Measurements from ENCODE around the gene CIZ1.
"Not testable (repeated sequence)": the region's sequence is repeated elsewhere in the genome, so short reads cannot be mapped to it uniquely, and the experiment has no call there.

The CIZ1 gene

DNA sequence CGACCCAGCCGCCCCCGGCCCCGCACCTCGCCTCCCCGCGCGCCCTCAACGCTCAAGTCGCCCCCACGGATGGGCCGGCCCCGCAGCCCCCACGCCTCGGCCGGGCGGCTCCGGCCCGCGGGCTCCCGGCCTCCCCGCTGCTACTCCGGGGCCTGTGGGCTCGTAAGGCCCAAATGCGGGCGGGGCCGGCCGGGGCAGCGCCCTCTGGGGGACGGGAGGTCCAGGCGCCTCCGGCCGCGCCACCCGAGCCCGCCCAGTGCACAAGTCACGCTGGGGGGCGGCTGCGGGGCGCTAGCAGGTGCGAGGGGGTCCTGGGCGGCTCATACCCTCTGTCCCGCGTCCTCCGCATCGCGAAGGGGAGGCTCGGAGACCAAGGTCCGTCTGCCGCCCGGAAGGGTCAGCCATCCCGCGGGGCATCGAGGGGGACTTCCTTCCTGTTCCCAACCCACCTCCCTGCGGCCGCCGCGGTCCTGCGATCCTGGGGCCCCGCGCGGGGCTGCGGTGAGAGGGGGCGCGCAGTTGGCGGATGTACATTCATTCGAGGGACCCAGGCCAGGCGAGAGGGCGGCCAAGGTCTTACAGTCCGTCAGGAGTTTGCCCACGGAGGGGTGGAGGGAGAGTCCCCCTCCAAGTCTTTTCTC lies at the start of gene CIZ1:
CIZ1 (minus strand) TSS at position 167 of the 641 bp plus-strand sequence. CDS start 715 bp downstream, outside the sequence.
- DNase-seq, result peak; percentile 38 to 75

- DNase-seq, result no peak
Measured at GRCh38 chr9:128233817-128234406, 42.5 kb upstream of the CIZ1 start.

- no peak for DNase-seq
Measured at GRCh38 chr9:128232528-128233428, 41.4 kb upstream of the CIZ1 start.

DNA sequence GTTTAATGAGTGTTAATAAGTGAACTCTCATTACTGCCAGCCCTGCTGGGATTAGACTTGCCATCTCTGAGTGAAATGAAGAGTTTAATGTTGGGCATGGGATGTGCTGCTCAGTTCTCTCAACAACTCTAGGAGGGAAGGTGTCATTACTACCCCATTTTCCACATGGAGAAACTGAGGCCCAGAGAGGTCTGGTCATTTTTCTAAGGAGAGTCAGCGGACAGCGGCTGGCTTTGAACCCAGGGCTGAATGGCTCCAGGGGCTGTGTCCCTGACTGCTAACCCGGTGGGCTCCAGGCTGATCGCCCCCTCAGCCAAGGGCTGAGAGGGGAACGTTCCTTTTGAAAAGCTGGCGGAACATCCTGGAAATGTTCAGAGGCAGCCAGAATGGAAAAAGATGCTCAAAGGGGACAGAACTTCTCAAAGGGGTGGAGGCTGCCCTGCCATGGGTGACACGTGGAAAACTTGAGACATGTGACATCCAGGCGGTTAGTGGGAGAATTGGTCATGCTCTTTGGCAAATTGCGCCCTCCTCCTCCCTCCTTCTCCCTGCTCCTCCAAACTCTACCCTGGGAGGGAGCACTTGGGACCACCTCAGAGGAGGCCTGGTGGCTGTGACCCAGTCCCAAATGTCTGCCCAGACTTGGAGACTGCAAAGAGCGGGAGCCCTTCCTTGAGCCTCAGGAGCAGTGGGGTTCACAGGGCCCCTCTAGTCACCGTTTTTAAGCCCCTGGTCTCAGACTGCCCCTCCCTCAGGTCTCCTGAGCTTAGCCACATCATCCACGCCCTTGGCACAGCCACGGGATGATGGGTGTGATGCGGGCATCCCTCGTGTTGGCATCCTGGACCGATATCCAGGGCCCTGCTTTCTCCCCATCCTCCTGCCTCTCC lies 40.5 kb upstream of the CIZ1 start:
- no peak for DNase-seq

- DNase-seq, result not testable (repeated sequence)
Measured at GRCh38 chr9:128230897-128231296, 39.5 kb upstream of the CIZ1 start.

- no peak for DNase-seq
Measured at GRCh38 chr9:128226412-128226801, 35.0 kb upstream of the CIZ1 start.

DNA sequence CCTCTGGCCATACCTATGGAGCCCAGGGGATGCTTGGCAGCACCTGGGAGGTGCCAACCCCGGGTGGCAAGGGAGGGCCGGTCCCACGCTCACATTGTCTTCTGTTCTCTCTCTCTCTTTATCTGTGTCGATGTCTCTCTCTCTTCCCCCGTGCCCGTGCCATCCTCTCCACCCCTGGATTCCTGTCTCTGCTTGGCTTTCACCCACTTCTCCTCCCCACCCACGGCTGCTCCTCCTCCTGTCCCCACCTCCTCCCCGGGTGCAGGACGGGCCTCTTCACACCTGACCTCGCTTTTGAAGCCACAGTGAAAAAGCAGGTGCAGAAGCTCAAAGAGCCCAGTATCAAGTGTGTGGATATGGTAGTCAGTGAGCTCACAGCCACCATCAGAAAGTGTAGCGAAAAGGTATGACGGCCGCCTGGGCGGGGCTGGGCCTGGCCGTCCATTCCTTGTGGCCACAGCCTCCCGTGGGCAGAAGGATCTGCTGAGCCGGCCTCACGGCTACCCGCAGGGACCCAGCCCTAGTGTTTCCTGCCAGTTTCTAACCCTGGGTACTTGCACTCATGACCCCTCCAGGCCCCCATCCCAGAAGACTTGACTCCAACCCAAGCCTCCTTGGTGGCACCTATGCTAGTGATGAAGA lies 34.5 kb upstream of the CIZ1 start:
- DNase-seq, result no peak

- no peak for DNase-seq
Measured at GRCh38 chr9:128224877-128225276, 33.5 kb upstream of the CIZ1 start.

GRCh38 chr9:128222880-128223670 lies 31.7 kb upstream of the CIZ1 start:
- DNase-seq, result no peak

GRCh38 chr9:128222026-128222425 lies 30.7 kb upstream of the CIZ1 start:
- DNase-seq, result no peak

GRCh38 chr9:128219831-128220230 lies 28.5 kb upstream of the CIZ1 start:
- no peak for DNase-seq

DNA sequence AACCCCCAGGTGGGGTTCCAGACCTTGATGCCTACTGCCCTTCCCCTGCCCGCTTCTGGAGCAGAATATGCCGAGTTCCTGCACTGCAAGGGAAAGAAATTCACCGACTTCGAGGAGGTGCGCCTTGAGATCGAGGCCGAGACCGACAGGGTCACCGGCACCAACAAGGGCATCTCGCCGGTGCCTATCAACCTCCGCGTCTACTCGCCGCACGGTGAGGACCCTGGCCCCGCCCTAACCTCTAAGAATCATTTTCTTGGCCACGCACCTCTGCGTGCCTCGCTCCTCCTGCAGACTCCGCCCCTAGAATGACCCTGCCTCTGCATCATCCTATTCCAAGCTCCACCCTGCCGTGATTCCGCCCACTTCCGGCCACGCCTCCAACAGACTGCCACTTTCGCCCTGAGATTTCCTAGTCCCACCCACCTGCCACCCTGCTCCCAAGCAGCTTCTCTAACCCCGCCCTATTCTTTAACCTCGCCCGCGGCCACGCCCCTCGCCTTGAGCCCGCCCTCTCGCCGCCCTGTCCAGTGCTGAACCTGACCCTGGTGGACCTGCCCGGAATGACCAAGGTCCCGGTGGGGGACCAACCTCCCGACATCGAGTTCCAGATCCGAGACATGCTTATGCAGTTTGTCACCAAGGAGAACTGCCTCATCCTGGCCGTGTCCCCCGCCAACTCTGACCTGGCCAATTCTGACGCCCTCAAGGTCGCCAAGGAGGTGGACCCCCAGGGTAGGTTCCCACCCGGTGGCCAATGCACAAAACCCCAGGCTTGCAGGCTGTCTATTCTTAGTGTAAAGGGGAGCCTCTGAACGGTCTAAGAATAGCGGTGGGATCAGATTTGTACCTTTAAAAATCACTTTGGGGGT lies 27.4 kb upstream of the CIZ1 start:
- no peak for DNase-seq

DNA sequence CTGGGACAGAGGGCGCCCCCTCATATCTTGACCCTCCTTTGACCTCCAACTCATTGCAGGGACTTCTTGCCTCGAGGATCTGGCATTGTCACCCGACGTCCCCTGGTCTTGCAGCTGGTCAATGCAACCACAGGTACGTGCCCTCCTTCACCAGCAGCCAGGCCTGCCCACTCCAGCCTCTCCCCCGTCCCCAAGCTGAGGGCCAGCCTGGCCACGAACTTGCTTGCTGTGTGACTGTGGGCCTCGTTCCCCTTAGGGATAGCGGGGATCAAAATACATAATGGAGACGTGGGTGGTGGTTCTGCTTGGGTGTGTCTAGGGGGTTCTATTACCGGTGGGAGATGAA lies 26.8 kb upstream of the CIZ1 start:
- no peak for DNase-seq

- DNase-seq, result no peak
Measured at GRCh38 chr9:128216781-128217553, 25.6 kb upstream of the CIZ1 start.

GRCh38 chr9:128215491-128216409 lies 24.4 kb upstream of the CIZ1 start:
- DNase-seq, result no peak

- no peak for DNase-seq
Measured at GRCh38 chr9:128214571-128215490, 23.5 kb upstream of the CIZ1 start.

GRCh38 chr9:128213746-128214497 lies 22.6 kb upstream of the CIZ1 start:
- no peak for DNase-seq

Data from SHP77 (cell line).